ENCODE results near the gene TMPRSS9.

GRCh38 chr19:2354670-2355069 is 5.4 kb upstream of the TMPRSS9 start:
- TF ChIP-seq CTCF (tag by site-specific recombination; IDR thresholded peaks at IDR 0.05) (no peak), ZSCAN4 (tag by site-specific recombination; IDR thresholded peaks at IDR 0.05) (no peak), ZNF837 (tag by site-specific recombination; IDR thresholded peaks at IDR 0.05) (no peak), PBX3 (CRISPR knock-in tag; IDR thresholded peaks at IDR 0.05) (no peak), ZNF488 (tag by site-specific recombination; IDR thresholded peaks at IDR 0.05) (no peak), SP3 (tag by site-specific recombination; IDR thresholded peaks at IDR 0.05) (no peak), REST (tag by site-specific recombination; IDR thresholded peaks at IDR 0.05) (no peak), ZNF416 (tag by site-specific recombination; IDR thresholded peaks at IDR 0.05) (no peak), ZNF513 (tag by site-specific recombination; IDR thresholded peaks at IDR 0.05) (no peak), ZNF76 (tag by site-specific recombination; IDR thresholded peaks at IDR 0.05; ENCODE audit: borderline replicate concordance, low read depth) (no peak), ZFP37 (tag by site-specific recombination; IDR thresholded peaks at IDR 0.05) (no peak)

Data from HEK293 (cell line).